T-helper 2 cell treated with Interferon-gamma antibody and Interleukin-4, amounts not matched to agents 5 μg/mL and 100 μg/mL, for 36 hours (primary cell): ENCODE measurements around the gene SLC7A14.

Source experiments
- DNase-seq: peaks from one replicate; pipeline ENCODE4 v3.0.0; 2021; ENCODE audit warnings: low spot score
- H3K27ac Mint-ChIP-seq: one replicate; pipeline ENCODE4 v1.8.0; 2021; ENCODE audit warnings: mild to moderate bottlenecking, mixed read lengths
- H3K27me3 Mint-ChIP-seq: one replicate; pipeline ENCODE4 v1.8.0; 2021; ENCODE audit warnings: low read depth, mixed read lengths
- H3K36me3 Mint-ChIP-seq: one replicate; pipeline ENCODE4 v1.8.0; 2021; ENCODE audit warnings: low read depth, mixed read lengths
- H3K4me1 Mint-ChIP-seq: one replicate; pipeline ENCODE4 v1.8.0; 2021; ENCODE audit warnings: low read depth, mixed read lengths
- H3K4me3 Mint-ChIP-seq: one replicate; pipeline ENCODE4 v1.8.0; 2022; ENCODE audit warnings: mild to moderate bottlenecking, moderate library complexity, mixed read lengths
- H3K9me3 Mint-ChIP-seq: one replicate; pipeline ENCODE4 v1.8.0; 2021; ENCODE audit warnings: mixed read lengths

SLC7A14 gene

GRCh38 chr3:170421111-170421641 lies 164.7 kb downstream of the SLC7A14 start:
- Mint-ChIP-seq H3K27ac (no peak overlapping the region), H3K4me3 (no peak overlapping the region), H3K36me3 (peaks cover 3% of the 10 kb centered on the region), H3K9me3 (no peaks in the 10 kb centered on the region), H3K27me3 (peaks cover 41% of the 10 kb centered on the region), H3K4me1 (peaks cover 15% of the 10 kb centered on the region)
- DNase-seq = no peak

GRCh38 chr3:170420307-170420821 lies 165.5 kb downstream of the SLC7A14 start:
- H3K9me3 Mint-ChIP-seq = no peaks in the 10 kb centered on the region
- no peak overlapping the region for H3K27ac Mint-ChIP-seq
- H3K4me1 Mint-ChIP-seq = peaks cover 13% of the 10 kb centered on the region
- H3K36me3 Mint-ChIP-seq = peaks cover 3% of the 10 kb centered on the region
- no peak for DNase-seq
- no peak overlapping the region for H3K4me3 Mint-ChIP-seq
- H3K27me3 Mint-ChIP-seq = peaks cover 43% of the 10 kb centered on the region

- Mint-ChIP-seq H3K36me3 (peaks cover 3% of the 10 kb centered on the region), H3K9me3 (no peaks in the 10 kb centered on the region), H3K27ac (no peak overlapping the region), H3K4me3 (peak overlapping the region; percentile 6), H3K4me1 (peaks cover 13% of the 10 kb centered on the region), H3K27me3 (peaks cover 43% of the 10 kb centered on the region)
- DNase-seq = no peak
Measured at GRCh38 chr3:170419557-170420087, 166.3 kb downstream of the SLC7A14 start.

GRCh38 chr3:170418422-170419398 lies 167.2 kb downstream of the SLC7A14 start, which contains the start of gene CLDN11:
TSS of gene CLDN11 (plus strand) at chr3:170418868. CDS start at chr3:170419067, 199 bp downstream.
- DNase-seq = no peak
- Mint-ChIP-seq H3K36me3 (peaks cover 3% of the 10 kb centered on the region), H3K9me3 (no peaks in the 10 kb centered on the region), H3K27me3 (peaks cover 43% of the 10 kb centered on the region), H3K27ac (no peak within 1 kb of the TSS), H3K4me1 (peaks cover 13% of the 10 kb centered on the region), H3K4me3 (peak within 1 kb of the TSS; percentile 76)

GRCh38 chr3:170417090-170417489 lies 168.8 kb downstream of the SLC7A14 start:
- Mint-ChIP-seq H3K36me3 (peaks cover 3% of the 10 kb centered on the region), H3K4me1 (peaks cover 9% of the 10 kb centered on the region), H3K4me3 (no peak overlapping the region), H3K27me3 (peaks cover 43% of the 10 kb centered on the region), H3K27ac (no peak overlapping the region), H3K9me3 (no peaks in the 10 kb centered on the region)
- DNase-seq = no peak

GRCh38 chr3:170414202-170414663 lies 171.6 kb downstream of the SLC7A14 start:
- H3K27ac Mint-ChIP-seq = no peak overlapping the region
- no peak overlapping the region for H3K4me3 Mint-ChIP-seq
- H3K4me1 Mint-ChIP-seq = peaks cover 3% of the 10 kb centered on the region
- peaks cover 3% of the 10 kb centered on the region for H3K36me3 Mint-ChIP-seq
- H3K9me3 Mint-ChIP-seq = no peaks in the 10 kb centered on the region
- peaks cover 24% of the 10 kb centered on the region for H3K27me3 Mint-ChIP-seq
- DNase-seq = peak; percentile 23

GRCh38 chr3:170413291-170413690 lies 172.6 kb downstream of the SLC7A14 start:
- Mint-ChIP-seq H3K9me3 (no peaks in the 10 kb centered on the region), H3K27me3 (peaks cover 18% of the 10 kb centered on the region), H3K27ac (no peak overlapping the region), H3K4me1 (peaks cover 3% of the 10 kb centered on the region), H3K36me3 (peaks cover 2% of the 10 kb centered on the region), H3K4me3 (no peak overlapping the region)
- no peak for DNase-seq

- DNase-seq = no peak
- Mint-ChIP-seq H3K9me3 (no peaks in the 10 kb centered on the region), H3K27me3 (no peaks in the 10 kb centered on the region), H3K36me3 (no peaks in the 10 kb centered on the region), H3K4me3 (no peak overlapping the region), H3K4me1 (no peaks in the 10 kb centered on the region), H3K27ac (no peak overlapping the region)
Measured at GRCh38 chr3:170410428-170411029, 175.3 kb downstream of the SLC7A14 start.
